Large intestine (tissue), 3 donors: ENCODE data around the gene KRTAP2-3. TPM values are rescaled to one million over a fixed set of nuclear protein-coding genes. Genes with fewer than 3 reads are reported as not detected.
"Not testable (repeated sequence)": the region's sequence is repeated elsewhere in the genome, so short reads cannot be mapped to it uniquely, and the experiment has no call there.

Experiments used
- DNase-seq, 2 donors: peaks; one replicate each; pipeline versions ENCODE4 v3.0.0 to v3.0.0-alpha.2; 2013
- H3K27ac ChIP-seq: one replicate; pipeline ENCODE4 v1.5.1; 2013; ENCODE audit warnings: low read length
- H3K27me3 ChIP-seq: 2 replicates; pipeline ENCODE4 v1.6.1; 2013; ENCODE audit warnings: low read length; ENCODE audit not compliant: control insufficient read depth, insufficient read depth
- H3K36me3 ChIP-seq: 2 replicates; pipeline ENCODE4 v1.6.1; 2013; ENCODE audit warnings: low read length; ENCODE audit not compliant: control insufficient read depth, insufficient read depth
- H3K4me1 ChIP-seq: one replicate; pipeline ENCODE4 v1.6.1; 2013; ENCODE audit warnings: low read length; ENCODE audit not compliant: control insufficient read depth, insufficient read depth
- H3K4me3 ChIP-seq: one replicate; pipeline ENCODE4 v1.5.1; 2013; ENCODE audit warnings: low read length
- H3K9me3 ChIP-seq: one replicate; pipeline ENCODE4 v1.6.1; 2013; ENCODE audit warnings: mild to moderate bottlenecking, low read depth, low read length, moderate library complexity; ENCODE audit not compliant: control insufficient read depth
- WGBS: methylation state at CpG from one replicate; pipeline ENCODE4 v1.1.5; 2013; ENCODE audit warnings: low lambda C conversion rate; ENCODE audit not compliant: insufficient coverage; 5-methylcytosine and 5-hydroxymethylcytosine counted together
- polyA plus RNA-seq: library from polyadenylated mRNA; unstranded; fragments of 120-200 nt; gene quantifications from one replicate; pipeline ENCODE4 v1.2.1, GENCODE V29; 2013

Gene KRTAP2-3
- polyA plus RNA-seq, 1 donor: not detected

DNA sequence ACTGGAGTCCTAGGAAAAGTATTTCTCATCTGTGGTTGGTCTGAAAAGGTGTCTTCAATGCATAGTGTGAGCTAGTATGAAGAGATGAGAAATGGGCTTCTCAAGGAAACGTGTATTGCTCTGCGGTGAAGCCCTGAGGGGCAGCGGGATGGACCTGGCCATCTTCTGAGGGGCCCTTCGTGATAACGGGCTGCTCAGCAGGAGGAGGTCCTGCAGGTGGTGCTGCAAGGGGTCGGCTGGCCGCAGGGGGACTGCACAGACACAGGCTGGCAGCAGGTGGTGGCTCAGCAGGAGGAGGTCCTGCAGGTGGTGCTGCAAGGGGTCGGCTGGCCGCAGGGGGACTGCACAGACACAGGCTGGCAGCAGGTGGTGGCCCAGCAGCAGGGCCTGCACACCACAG, 5.4 kb downstream of the KRTAP2-3 start:
- H3K4me3 ChIP-seq, H3K27ac ChIP-seq, H3K9me3 ChIP-seq, DNase-seq, H3K4me1 ChIP-seq, H3K36me3 ChIP-seq: not testable (repeated sequence)
- no CpG with 5 or more reads among the region's 9 CpGs for WGBS
- H3K27me3 ChIP-seq: peaks cover 11% of the 10 kb centered on the region

DNA sequence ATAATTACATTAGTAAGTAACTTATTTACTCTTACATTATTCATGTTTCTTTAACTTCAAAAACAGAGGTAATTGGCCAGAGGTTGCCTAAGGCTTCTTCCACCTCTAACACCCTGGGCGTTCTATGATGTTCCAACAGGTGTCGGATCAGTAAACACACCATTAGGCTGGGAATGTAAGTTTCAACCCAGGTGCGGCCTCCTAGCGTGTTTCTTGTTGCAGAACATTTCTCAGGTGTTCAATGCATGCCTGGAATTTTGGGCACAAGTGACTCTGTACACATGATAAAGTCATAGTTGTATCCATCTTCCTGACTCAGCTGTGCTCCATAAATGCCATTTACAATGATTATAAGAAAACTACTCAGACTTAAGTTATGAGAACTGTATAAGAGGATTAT, 5.9 kb downstream of the KRTAP2-3 start:
- H3K9me3 ChIP-seq: no peaks in the 10 kb centered on the region
- peaks cover 7% of the 10 kb centered on the region for H3K27me3 ChIP-seq
- no peaks in the 10 kb centered on the region for H3K36me3 ChIP-seq
- no peak for DNase-seq
- no peaks in the 10 kb centered on the region for H3K4me1 ChIP-seq
- no CpG with 5 or more reads among the region's 4 CpGs for WGBS
- no peak overlapping the region for H3K27ac ChIP-seq
- no peak overlapping the region for H3K4me3 ChIP-seq

DNA sequence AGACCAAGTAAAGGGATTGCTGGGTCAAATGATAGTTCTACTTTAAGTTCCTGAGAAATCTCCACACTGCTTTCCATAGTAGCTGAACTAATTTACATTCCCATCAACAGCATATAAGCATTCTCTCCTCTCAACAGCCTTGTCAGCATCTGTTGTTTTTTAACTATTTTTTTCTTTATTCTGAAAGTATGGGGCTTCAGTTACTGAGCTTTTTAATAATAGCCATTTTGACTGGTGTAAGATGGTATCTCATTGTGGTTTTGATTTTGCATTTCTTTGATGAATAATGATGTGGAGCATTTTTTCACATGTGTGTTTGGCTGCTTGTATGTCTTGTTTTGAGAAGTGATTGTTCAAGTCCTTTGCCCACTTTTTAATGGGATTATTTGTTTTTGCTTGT, 7.3 kb downstream of the KRTAP2-3 start:
- Histone ChIP-seq H3K4me1 (no peaks in the 10 kb centered on the region), H3K9me3 (no peaks in the 10 kb centered on the region), H3K27me3 (peaks cover 14% of the 10 kb centered on the region), H3K27ac (no peak overlapping the region), H3K4me3 (no peak overlapping the region), H3K36me3 (no peaks in the 10 kb centered on the region)
- DNase-seq: no peak

DNA sequence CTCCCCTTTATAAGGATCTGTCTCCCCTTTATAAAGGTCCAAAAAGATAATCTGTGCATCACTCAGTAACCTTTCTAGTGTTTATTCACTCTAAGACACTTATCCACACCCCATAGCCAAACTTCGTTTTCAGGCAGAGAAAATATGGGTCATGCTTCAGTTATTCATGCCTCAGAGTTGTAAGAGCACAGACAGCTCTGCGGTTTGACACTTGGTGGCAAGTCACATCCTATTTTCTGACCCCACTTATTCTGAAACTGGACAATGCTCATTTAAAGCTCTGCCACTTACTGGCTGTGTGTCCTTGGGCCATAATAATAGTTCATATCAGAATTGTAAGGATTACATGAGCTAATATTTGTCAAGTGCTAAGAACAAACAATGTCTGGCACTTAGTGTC, 10.8 kb downstream of the KRTAP2-3 start:
- no peaks in the 10 kb centered on the region for H3K4me1 ChIP-seq
- DNase-seq: no peak

DNA sequence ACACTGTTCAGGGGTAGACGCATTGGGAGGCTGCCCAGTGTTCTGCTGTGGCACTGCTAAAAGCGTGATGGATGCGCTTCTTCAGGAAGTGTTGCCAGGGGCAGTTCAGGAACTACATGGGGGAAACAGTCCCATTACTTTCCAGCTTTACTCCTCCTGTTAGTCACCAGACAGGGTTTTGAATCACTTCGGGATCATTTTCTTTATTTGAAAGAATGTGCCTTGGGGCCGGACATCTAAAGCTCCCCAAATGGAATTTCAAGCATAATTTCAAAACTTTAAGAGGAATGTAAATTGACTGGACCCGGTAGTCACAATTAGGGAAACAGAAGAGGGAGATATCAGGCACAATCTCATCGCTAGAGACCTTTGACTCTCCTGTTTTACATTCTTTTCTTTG, 11.5 kb downstream of the KRTAP2-3 start:
- Histone ChIP-seq H3K36me3 (no peaks in the 10 kb centered on the region), H3K4me3 (no peak overlapping the region), H3K4me1 (no peaks in the 10 kb centered on the region), H3K27ac (no peak overlapping the region), H3K9me3 (no peaks in the 10 kb centered on the region), H3K27me3 (peaks cover 20% of the 10 kb centered on the region)
- WGBS: 52% methylated on average over 2 of the region's 7 CpGs
- DNase-seq: no peak

More for the DNA sequence above, 10.8 kb downstream of the KRTAP2-3 start:
- no peaks in the 10 kb centered on the region for H3K9me3 ChIP-seq
- no CpG with 5 or more reads among the region's 2 CpGs for WGBS
- H3K4me3 ChIP-seq: no peak overlapping the region
- no peak overlapping the region for H3K27ac ChIP-seq
- peaks cover 23% of the 10 kb centered on the region for H3K27me3 ChIP-seq
- H3K36me3 ChIP-seq: no peaks in the 10 kb centered on the region

DNA sequence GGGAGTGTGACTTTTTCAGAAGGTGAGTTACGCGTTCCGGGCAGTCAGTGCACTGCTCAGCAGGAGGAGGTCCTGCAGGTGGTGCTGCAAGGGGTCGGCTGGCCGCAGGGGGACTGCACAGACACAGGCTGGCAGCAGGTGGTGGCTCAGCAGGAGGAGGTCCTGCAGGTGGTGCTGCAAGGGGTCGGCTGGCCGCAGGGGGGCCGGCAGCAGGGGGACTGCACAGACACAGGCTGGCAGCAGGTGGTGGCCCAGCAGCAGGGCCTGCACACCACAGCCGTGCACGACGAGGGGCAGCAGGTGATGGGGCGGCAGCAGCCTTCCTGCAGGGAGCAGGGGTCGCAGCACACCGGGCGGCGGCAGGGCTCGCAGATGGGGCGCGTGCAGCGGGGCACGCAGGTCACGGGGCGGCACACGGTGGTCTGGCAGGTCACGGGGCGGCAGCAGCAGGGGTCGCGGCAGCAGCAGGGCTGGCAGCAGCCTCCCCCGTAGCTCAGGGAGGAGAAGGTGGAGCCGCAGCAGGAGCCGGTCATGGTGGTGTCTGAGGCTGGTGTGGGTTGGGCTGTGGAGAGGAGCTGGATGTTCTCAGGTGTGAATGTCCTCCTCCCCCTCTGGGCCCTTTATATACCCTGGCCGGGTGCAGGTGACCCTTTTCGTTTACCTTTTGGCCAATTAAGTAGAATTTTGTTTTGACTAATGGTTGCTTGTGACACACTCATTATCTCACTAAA, 13.0 kb downstream of the KRTAP2-3 start, which contains the start of gene KRTAP2-1:
TSS of gene KRTAP2-1 (minus strand) at position 582 of the 731 bp plus-strand sequence. CDS start at position 533, 49 bp downstream.
- H3K9me3 ChIP-seq: not testable (repeated sequence)

DNA sequence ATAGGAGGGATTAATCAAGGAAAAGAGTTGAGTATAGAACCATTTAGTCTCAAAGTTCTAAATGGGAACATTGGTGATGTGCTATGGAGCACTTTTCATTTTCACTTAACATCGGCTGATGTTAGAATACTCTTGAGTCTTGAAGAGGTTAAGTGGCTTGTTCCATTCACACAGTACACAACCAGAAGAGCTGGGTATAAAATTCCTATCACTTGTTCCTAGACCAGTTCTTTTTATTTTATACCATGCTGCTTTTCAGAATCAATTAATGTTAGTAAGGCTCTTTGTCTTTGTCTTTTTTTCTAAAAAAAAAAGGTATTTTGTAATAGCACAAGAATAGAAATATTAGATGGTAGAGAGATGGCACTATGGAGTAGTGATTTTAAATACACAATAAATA, 17.0 kb downstream of the KRTAP2-3 start:
- 100% methylated on average over 1 of the region's 1 CpG for WGBS
- peaks cover 16% of the 10 kb centered on the region for H3K27me3 ChIP-seq
- H3K36me3 ChIP-seq: no peaks in the 10 kb centered on the region

More for the DNA sequence above, 13.0 kb downstream of the KRTAP2-3 start, which contains the start of gene KRTAP2-1:
- H3K4me3 ChIP-seq, DNase-seq, H3K4me1 ChIP-seq, H3K36me3 ChIP-seq, H3K27ac ChIP-seq: not testable (repeated sequence)
- no CpG with 5 or more reads among the region's 33 CpGs for WGBS
- peaks cover 20% of the 10 kb centered on the region for H3K27me3 ChIP-seq

DNA sequence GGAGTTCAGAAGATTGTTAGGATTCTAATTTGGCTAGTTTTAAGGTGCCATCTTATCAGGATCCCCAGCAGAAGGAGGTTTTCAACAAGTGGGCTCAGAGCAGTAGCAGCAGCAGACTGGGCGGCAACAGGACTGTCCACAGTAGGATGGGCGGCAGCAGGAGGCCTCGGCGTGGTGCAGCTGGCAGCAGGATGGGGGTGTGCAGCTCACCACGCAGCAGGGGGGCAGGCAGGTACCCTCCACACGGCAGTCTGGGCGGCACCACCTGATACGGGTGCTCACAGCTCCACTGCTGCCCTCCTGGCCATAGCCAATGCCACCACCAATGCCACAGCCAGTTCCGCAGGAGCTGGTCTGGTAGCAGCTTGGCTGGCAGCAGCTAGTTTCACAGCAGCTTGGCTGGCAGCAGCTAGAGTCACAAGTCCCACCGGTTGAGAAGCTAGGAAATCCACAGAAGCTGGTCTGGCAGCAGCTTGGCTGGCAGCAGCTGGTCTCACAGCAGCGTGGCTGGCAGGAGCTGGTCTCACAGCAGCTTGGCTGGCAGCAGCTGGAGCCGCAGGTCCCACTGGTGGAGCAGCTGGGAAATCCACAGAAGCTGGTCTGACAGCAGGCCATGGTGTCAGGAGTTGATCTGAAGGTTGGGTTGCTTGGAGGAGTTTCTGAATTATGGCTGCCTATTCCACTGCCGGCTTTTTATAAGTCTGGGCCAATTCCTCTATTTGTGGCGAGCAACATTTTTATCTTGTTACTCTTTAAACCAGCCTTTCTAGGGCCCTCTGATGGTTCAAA, 18.9 kb downstream of the KRTAP2-3 start, which contains the start of gene KRTAP1-1:
TSS of gene KRTAP1-1 (minus strand) at position 668 of the 789 bp plus-strand sequence. CDS start at position 615, 53 bp downstream.
- DNase-seq, H3K27me3 ChIP-seq, H3K27ac ChIP-seq, H3K9me3 ChIP-seq, H3K4me1 ChIP-seq, H3K4me3 ChIP-seq, H3K36me3 ChIP-seq: not testable (repeated sequence)
- WGBS: no CpG with 5 or more reads among the region's 14 CpGs

More for the DNA sequence above, 17.0 kb downstream of the KRTAP2-3 start:
- no peak overlapping the region for H3K4me3 ChIP-seq
- H3K9me3 ChIP-seq: no peaks in the 10 kb centered on the region
- no peak overlapping the region for H3K27ac ChIP-seq
- DNase-seq: no peak
- no peaks in the 10 kb centered on the region for H3K4me1 ChIP-seq

DNA sequence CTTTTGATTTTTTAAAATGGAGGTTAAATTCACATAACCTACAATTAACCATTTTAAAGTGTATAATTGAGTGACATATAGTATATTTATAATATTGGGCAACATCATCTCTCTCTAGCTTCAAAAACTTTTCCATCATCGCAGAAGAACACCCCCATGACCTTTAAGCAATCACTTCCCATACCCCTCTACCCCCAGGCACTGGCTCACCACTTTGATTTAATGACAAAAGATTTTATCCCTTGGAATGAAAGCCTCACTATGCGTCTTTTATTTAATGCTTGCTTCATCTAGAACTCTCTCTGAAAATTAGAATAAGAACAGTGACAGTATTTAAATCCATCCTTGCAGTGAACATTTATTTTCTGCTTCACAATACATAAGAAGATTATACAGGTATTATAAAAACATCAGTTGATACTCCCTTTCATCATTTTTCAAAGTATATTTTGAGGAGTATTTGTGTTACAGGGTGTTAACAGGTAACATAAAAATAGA, 22.0 kb downstream of the KRTAP2-3 start:
- H3K4me1 ChIP-seq: no peaks in the 10 kb centered on the region
- DNase-seq: no peak
- no CpG with 5 or more reads among the region's 2 CpGs for WGBS
- no peak overlapping the region for H3K27ac ChIP-seq
- no peaks in the 10 kb centered on the region for H3K9me3 ChIP-seq
- H3K4me3 ChIP-seq: no peak overlapping the region
- no peaks in the 10 kb centered on the region for H3K36me3 ChIP-seq
- peaks cover 3% of the 10 kb centered on the region for H3K27me3 ChIP-seq

DNA sequence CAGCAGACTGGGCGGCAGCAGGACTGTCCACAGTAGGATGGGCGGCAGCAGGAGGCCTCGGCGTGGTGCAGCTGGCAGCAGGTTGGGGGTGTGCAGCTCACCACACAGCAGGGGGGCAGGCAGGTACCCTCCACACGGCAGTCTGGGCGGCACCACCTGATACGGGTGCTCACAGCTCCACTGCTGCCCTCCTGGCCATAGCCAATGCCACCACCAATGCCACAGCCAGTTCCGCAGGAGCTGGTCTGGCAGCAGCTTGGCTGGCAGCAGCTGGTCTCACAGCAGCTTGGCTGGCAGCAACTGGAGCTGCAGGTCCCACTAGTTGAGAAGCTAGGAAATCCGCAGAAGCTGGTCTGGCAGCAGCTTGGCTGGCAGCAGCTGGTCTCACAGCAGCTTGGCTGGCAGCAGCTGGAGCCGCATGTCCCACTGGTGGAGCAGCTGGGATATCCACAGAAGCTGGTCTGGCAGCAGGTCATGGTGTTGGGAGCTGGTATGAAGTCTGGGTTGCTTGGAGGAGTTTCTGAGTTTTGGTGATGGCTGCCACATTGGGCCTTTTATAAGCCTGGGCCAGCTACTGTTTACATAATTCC, 25.5 kb downstream of the KRTAP2-3 start, which contains the start of gene KRTAP1-3:
TSS of gene KRTAP1-3 (minus strand) at position 529 of the 590 bp plus-strand sequence. CDS start at position 476, 53 bp downstream.
- not testable (repeated sequence) for DNase-seq, H3K36me3 ChIP-seq
- WGBS: no CpG with 5 or more reads among the region's 10 CpGs

More for the DNA sequence above, 25.5 kb downstream of the KRTAP2-3 start, which contains the start of gene KRTAP1-3:
- not testable (repeated sequence) for H3K4me1 ChIP-seq, H3K27ac ChIP-seq, H3K27me3 ChIP-seq, H3K9me3 ChIP-seq, H3K4me3 ChIP-seq
